Mesothelial cell of epicardium (in vitro differentiated cells): Measurements from ENCODE around the gene GRIA1. TPM values are rescaled to one million over a fixed set of nuclear protein-coding genes. Genes with fewer than 3 reads are reported as not detected.

Experiments used
- DNase-seq, 2 experiments: peaks; one replicate each; pipeline ENCODE4 v3.0.0; 2021; ENCODE audit warnings: low spot score in 2 of 2; ENCODE audit not compliant: unreplicated experiment in 2 of 2
- H3K27ac Mint-ChIP-seq: 2 replicates; pipeline ENCODE4 v1.8.0; 2021; ENCODE audit warnings: mixed read lengths
- H3K27me3 Mint-ChIP-seq: 2 replicates; pipeline ENCODE4 v1.8.0; 2021; ENCODE audit warnings: low read depth, mixed read lengths
- H3K36me3 Mint-ChIP-seq: 2 replicates; pipeline ENCODE4 v1.8.0; 2021; ENCODE audit warnings: mixed read lengths
- H3K4me1 Mint-ChIP-seq: 2 replicates; pipeline ENCODE4 v1.8.0; 2021; ENCODE audit warnings: mixed read lengths
- H3K4me3 Mint-ChIP-seq: 2 replicates; pipeline ENCODE4 v1.8.0; 2021; ENCODE audit warnings: mild to moderate bottlenecking, moderate library complexity, mixed read lengths
- H3K9me3 Mint-ChIP-seq: 2 replicates; pipeline ENCODE4 v1.8.0; 2021; ENCODE audit warnings: mixed read lengths
- CTCF ChIP-seq: fragments of 200-600 bp; sonication (generic); IDR thresholded peaks from one replicate; pipeline ENCODE4 v1.5.0; 2021; ENCODE audit warnings: antibody characterized with exemption; ENCODE audit not compliant: unreplicated experiment
- total RNA-seq: library from RNA; stranded (reverse); gene quantifications from 3 replicates; pipeline ENCODE4 v1.2.1, GENCODE V29; 2021

Gene GRIA1
- total RNA-seq, 1 donor from 2014 or later, result 1.3 TPM

GRCh38 chr5:153793699-153794098, 303.2 kb downstream of the GRIA1 start:
- H3K27me3 Mint-ChIP-seq, result peaks cover 3% of the 10 kb centered on the region
- no peak overlapping the region for H3K27ac Mint-ChIP-seq
- no peak overlapping the region for H3K4me3 Mint-ChIP-seq
- TF ChIP-seq CTCF, result no peak
- DNase-seq, result no peak
- H3K9me3 Mint-ChIP-seq, result no peaks in the 10 kb centered on the region
- H3K4me1 Mint-ChIP-seq, result no peaks in the 10 kb centered on the region
- no peaks in the 10 kb centered on the region for H3K36me3 Mint-ChIP-seq

- no peak for TF ChIP-seq CTCF
- Mint-ChIP-seq H3K4me1 (no peaks in the 10 kb centered on the region), H3K4me3 (no peak overlapping the region), H3K36me3 (no peaks in the 10 kb centered on the region), H3K9me3 (no peaks in the 10 kb centered on the region), H3K27me3 (peaks cover 3% of the 10 kb centered on the region), H3K27ac (no peak overlapping the region)
- no peak for DNase-seq
These were observed 303.9 kb downstream of the GRIA1 start for GRCh38 chr5:153794327-153794726.

GRCh38 chr5:153796527-153796926, 306.1 kb downstream of the GRIA1 start:
- Mint-ChIP-seq H3K27me3 (peaks cover 3% of the 10 kb centered on the region), H3K36me3 (no peaks in the 10 kb centered on the region), H3K4me1 (no peaks in the 10 kb centered on the region), H3K27ac (no peak overlapping the region), H3K9me3 (no peaks in the 10 kb centered on the region), H3K4me3 (no peak overlapping the region)
- no peak for TF ChIP-seq CTCF
- no peak for DNase-seq

- H3K9me3 Mint-ChIP-seq, result no peaks in the 10 kb centered on the region
- DNase-seq, result no peak
- TF ChIP-seq CTCF, result no peak
- no peak overlapping the region for H3K4me3 Mint-ChIP-seq
- no peak overlapping the region for H3K27ac Mint-ChIP-seq
- H3K4me1 Mint-ChIP-seq, result no peaks in the 10 kb centered on the region
- H3K27me3 Mint-ChIP-seq, result no peaks in the 10 kb centered on the region
- H3K36me3 Mint-ChIP-seq, result no peaks in the 10 kb centered on the region
These were observed 307.0 kb downstream of the GRIA1 start for GRCh38 chr5:153797484-153797883.

GRCh38 chr5:153798830-153799229, 308.4 kb downstream of the GRIA1 start:
- no peak for TF ChIP-seq CTCF
- no peaks in the 10 kb centered on the region for H3K27me3 Mint-ChIP-seq
- no peaks in the 10 kb centered on the region for H3K4me1 Mint-ChIP-seq
- DNase-seq, result no peak
- no peak overlapping the region for H3K27ac Mint-ChIP-seq
- H3K4me3 Mint-ChIP-seq, result no peak overlapping the region
- no peaks in the 10 kb centered on the region for H3K9me3 Mint-ChIP-seq
- H3K36me3 Mint-ChIP-seq, result no peaks in the 10 kb centered on the region

GRCh38 chr5:153799466-153799865, 309.0 kb downstream of the GRIA1 start:
- DNase-seq, result no peak
- no peak overlapping the region for H3K4me3 Mint-ChIP-seq
- H3K27me3 Mint-ChIP-seq, result no peaks in the 10 kb centered on the region
- H3K9me3 Mint-ChIP-seq, result peaks cover 3% of the 10 kb centered on the region
- TF ChIP-seq CTCF, result no peak
- H3K27ac Mint-ChIP-seq, result no peak overlapping the region
- no peaks in the 10 kb centered on the region for H3K4me1 Mint-ChIP-seq
- H3K36me3 Mint-ChIP-seq, result no peaks in the 10 kb centered on the region
